ENCODE results near the gene DIDO1. TPM values are rescaled to one million over a fixed set of nuclear protein-coding genes. Genes with fewer than 3 reads are reported as not detected.

Gene DIDO1
- total and polyA plus RNA-seq, 2 of the 4 experiments (the other 2 are of a cell fraction) = 21.8 to 28.1 TPM

DNA sequence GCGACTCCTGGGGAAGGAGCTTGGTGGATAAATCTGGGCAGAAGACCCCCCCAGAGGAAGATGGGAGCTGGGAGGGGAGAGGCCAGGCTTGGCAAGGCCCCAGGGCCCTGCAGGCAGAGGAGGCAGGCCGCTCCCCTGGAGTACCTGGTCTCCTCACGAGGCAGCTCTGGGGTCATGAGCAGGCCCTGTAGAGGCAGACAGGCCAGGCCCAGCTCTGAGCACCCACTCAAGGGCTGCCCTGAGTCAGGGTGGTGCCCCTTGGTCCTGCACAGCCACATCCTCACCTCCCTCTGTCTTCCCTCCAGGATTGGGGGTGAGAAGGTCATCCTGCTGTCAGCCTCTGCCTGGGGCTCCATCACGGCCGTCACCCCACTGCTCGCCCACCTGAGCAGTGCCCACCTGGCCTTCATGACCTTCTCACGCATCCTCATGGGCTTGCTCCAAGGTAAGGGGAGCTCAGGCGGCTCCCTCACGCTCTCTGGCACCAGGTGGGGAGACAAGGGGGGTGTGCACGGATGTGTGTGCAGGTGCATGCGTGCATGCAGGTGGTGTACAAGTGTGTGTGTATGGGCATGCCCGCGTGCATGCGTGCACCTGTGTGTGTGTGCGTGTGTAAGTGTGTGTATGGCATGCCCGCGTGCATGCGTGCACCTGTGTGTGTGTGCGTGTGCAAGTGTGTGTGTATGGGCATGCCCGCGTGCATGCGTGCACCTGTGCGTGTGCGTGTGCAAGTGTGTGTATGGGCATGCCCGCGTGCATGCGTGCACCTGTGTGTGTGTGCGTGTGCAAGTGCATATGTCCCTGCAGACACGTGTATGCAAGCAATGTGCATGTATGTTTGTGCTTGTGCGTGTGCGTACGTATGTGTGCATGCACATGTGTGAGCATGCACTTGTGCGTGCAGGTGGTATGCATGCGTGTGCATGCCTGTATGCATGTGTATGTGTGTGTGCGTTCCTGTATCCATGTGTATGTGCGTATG lies 31.1 kb upstream of the DIDO1 start (continued):
- TF ChIP-seq, protein P1, sequence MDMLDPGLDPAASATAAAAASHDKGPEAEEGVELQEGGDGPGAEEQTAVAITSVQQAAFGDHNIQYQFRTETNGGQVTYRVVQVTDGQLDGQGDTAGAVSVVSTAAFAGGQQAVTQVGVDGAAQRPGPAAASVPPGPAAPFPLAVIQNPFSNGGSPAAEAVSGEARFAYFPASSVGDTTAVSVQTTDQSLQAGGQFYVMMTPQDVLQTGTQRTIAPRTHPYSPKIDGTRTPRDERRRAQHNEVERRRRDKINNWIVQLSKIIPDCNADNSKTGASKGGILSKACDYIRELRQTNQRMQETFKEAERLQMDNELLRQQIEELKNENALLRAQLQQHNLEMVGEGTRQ (IDR thresholded peaks at IDR 0.05; ENCODE audit: low read depth, low read length) = no peak

DNA sequence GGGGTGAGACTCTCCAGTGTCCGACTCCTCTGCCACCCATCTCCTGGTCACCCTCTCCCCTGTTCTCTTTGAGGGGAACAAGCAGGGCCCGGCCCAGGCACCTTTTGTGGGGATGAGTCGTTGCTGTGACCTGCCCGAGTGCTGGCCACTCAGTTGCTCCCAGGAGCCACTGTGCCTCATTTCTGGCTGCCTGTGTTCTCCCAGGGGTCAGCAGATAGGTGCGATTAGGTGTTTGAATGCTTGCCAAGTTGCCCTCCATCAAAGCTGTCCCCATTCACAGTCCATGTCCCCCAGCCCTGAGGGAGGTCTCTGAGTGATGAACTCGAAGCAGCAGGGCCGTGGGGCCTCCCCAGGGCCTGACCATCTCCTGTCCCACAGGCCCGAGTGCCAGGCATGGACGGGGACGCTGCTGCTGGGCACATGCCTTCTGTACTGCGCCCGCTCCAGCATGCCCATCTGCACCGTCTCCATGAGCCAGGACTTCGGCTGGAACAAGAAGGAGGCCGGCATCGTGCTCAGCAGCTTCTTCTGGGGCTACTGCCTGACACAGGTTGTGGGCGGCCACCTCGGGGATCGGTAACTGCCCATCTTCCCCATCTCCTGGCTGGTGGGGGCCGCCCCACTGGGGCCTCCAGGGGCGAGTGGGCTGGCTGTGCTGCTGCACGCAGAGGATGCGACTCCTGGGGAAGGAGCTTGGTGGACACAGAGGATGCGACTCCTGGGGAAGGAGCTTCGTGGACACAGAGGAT lies 30.3 kb upstream of the DIDO1 start:
- Histone ChIP-seq H3K79me1 (ENCODE audit: low read depth in 1 of 2, low read length in 2 of 2) (no peaks in the 10 kb centered on the region; a peak in 1 of 4 replicates), H3K56ac (ENCODE audit: extremely low read depth, insufficient read depth, low read length) (no peak overlapping the region), H3K4me3 (ENCODE audit: insufficient read depth, low read depth, low read length) (no peak overlapping the region), H3K4me2 (ENCODE audit: low read depth, low read length) (no peak overlapping the region), H3K4ac (ENCODE audit: low read depth, low read length) (no peak overlapping the region), H3K14ac (replicated peaks; ENCODE audit: low read depth, low read length) (no peak overlapping the region), H3K36me3 (ENCODE audit: control insufficient read depth, insufficient read depth, low read length) (peaks cover 1% of the 10 kb centered on the region; the same call in 1 of the 2 replicates), H3K4me1 (ENCODE audit: control insufficient read depth, insufficient read depth, low read length) (peaks cover 13% of the 10 kb centered on the region), H4K5ac (ENCODE audit: low read depth, low read length) (no peak overlapping the region), H2BK20ac (ENCODE audit: low read depth, low read length) (no peak overlapping the region), H3K27ac (ENCODE audit: insufficient read depth, low read length) (no peak overlapping the region), H3K18ac (ENCODE audit: low read depth, low read length) (no peak overlapping the region), H4K91ac (ENCODE audit: insufficient read depth, low read depth, low read length) (no peak overlapping the region), H2BK15ac (ENCODE audit: low read depth, low read length) (no peak overlapping the region), H3K23ac (ENCODE audit: low read depth, low read length) (no peak overlapping the region), H3K9me3 (ENCODE audit: control insufficient read depth, insufficient read depth, low read length) (no peaks in the 10 kb centered on the region), H3K27me3 (ENCODE audit: control insufficient read depth, insufficient read depth, low read length) (no peaks in the 10 kb centered on the region; the same call in 1 of the 2 replicates), H3K9me1 (ENCODE audit: insufficient read depth, low read length) (peaks cover 4% of the 10 kb centered on the region; the same call in 1 of the 2 replicates), H3K9ac (ENCODE audit: low read depth, low read length) (no peak overlapping the region), H2BK120ac (ENCODE audit: low read depth, low read length) (no peak overlapping the region), H4K20me1 (ENCODE audit: insufficient read depth, low read length) (no peaks in the 10 kb centered on the region), H2BK5ac (ENCODE audit: low read depth, low read length, poor library complexity, severe bottlenecking) (no peak overlapping the region), H2AK9ac (replicated peaks; ENCODE audit: low read depth, low read length, poor library complexity) (no peak overlapping the region), H4K8ac (ENCODE audit: low read depth in 2 of 2, low read length in 2 of 2) (no peak overlapping the region), H2AK5ac (ENCODE audit: low read depth, low read length) (no peak overlapping the region), H2AFZ (replicated peaks; ENCODE audit: low read length, poor library complexity) (no peak overlapping the region)
- DNase-seq (no peak), ATAC-seq (ENCODE audit: low read depth) (no peak)
- in situ Hi-C loops (cut with MboI; ENCODE audit: low sequenced_read_pairs) (no loop called here), dilution Hi-C loops (cut with HindIII; ENCODE audit: low sequenced_read_pairs, unreplicated experiment) (no loop called here), intact Hi-C loops (cut with micrococcal nuclease) (no loop called here)
- BruUV-seq (replicated peaks) = no TSS peak
- 90% methylated on average over 12 of the region's 25 CpGs; no CpG with 5 or more reads in 1 of the 2 experiments for WGBS, 2 experiments (ENCODE audit: extremely low coverage in 2 of 2, insufficient read length in 1 of 2)
- ChIA-PET CTCF (no interaction called here), POLR2A (ENCODE audit: unreplicated experiment) (no interaction called here)
- TF ChIP-seq BHLHE40 (IDR thresholded peaks at IDR 0.05; ENCODE audit: low read depth, low read length) (no peak), SMC3 (IDR thresholded peaks at IDR 0.05; ENCODE audit: low read depth, low read length) (no peak), RCOR1 (IDR thresholded peaks at IDR 0.05; ENCODE audit: insufficient replicate concordance, low read length) (no peak), POLR2A (IDR thresholded peaks at IDR 0.05; ENCODE audit: low read depth, low read length) (no peak), MAZ (IDR thresholded peaks at IDR 0.05; ENCODE audit: borderline replicate concordance, low read depth, low read length) (no peak), CHD1 (IDR thresholded peaks at IDR 0.05; ENCODE audit: low read depth, low read length) (no peak)
- TF ChIP-seq, protein P1 (IDR thresholded peaks at IDR 0.05; ENCODE audit: low read depth, low read length) = no peak
- TF ChIP-seq, protein P2, sequence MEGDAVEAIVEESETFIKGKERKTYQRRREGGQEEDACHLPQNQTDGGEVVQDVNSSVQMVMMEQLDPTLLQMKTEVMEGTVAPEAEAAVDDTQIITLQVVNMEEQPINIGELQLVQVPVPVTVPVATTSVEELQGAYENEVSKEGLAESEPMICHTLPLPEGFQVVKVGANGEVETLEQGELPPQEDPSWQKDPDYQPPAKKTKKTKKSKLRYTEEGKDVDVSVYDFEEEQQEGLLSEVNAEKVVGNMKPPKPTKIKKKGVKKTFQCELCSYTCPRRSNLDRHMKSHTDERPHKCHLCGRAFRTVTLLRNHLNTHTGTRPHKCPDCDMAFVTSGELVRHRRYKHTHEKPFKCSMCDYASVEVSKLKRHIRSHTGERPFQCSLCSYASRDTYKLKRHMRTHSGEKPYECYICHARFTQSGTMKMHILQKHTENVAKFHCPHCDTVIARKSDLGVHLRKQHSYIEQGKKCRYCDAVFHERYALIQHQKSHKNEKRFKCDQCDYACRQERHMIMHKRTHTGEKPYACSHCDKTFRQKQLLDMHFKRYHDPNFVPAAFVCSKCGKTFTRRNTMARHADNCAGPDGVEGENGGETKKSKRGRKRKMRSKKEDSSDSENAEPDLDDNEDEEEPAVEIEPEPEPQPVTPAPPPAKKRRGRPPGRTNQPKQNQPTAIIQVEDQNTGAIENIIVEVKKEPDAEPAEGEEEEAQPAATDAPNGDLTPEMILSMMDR (conservative IDR thresholded peaks at IDR 0.05; ENCODE audit: low read depth, low read length) = no peak

Measured in IMR-90 (cell line).